B cell (primary cell): Measurements from ENCODE around the gene JSRP1.

Experiments
- CTCF ChIP-seq: fragments of 200-600 bp; IDR thresholded peaks from one replicate; pipeline ENCODE4 v1.8.0; 2022; ENCODE audit warnings: antibody characterized with exemption, mild to moderate bottlenecking
- EZH2 ChIP-seq: IDR thresholded peaks from 2 replicates; pipeline ENCODE4 v1.6.1; 2012; ENCODE audit warnings: borderline replicate concordance, low read depth, mild to moderate bottlenecking, moderate library complexity, low read length; ENCODE audit not compliant: insufficient read depth, poor library complexity, severe bottlenecking

GRCh38 chr19:2268480-2268830 is 12.2 kb upstream of the JSRP1 start:
- TF ChIP-seq EZH2, result no peak
- no peak for TF ChIP-seq CTCF
